ENCODE measurements around the gene IL1RAPL2. TPM values are rescaled to one million over a fixed set of nuclear protein-coding genes. Genes with fewer than 3 reads are reported as not detected.

The IL1RAPL2 gene
- total and polyA plus RNA-seq, 7 donors = not detected

GRCh38 chrX:104795804-104796203 is 229.8 kb downstream of the IL1RAPL2 start:
- Histone ChIP-seq H3K4me3 (no peak overlapping the region), H3K27ac (no peak overlapping the region), H3K36me3 (ENCODE audit: insufficient read depth in 1 of 2, low read depth in 1 of 2) (no peaks in the 10 kb centered on the region), H3K4me1 (no peaks in the 10 kb centered on the region), H3K27me3 (ENCODE audit: insufficient read depth in 3 of 3, low read length in 2 of 3) (peaks cover 0 to 17% (median 0%) of the 10 kb centered on the region in 3 donors), H3K9me3 (no peaks in the 10 kb centered on the region)
- intact Hi-C loops (cut with DNase I) = no loop called here
- 15 to 20% (median 17%) methylated on average over 1 of the region's 1 CpG for WGBS, 3 donors
- TF ChIP-seq CTCF (IDR thresholded peaks at IDR 0.05) = no peak
- no peak for DNase-seq
- ATAC-seq = no peak

DNA sequence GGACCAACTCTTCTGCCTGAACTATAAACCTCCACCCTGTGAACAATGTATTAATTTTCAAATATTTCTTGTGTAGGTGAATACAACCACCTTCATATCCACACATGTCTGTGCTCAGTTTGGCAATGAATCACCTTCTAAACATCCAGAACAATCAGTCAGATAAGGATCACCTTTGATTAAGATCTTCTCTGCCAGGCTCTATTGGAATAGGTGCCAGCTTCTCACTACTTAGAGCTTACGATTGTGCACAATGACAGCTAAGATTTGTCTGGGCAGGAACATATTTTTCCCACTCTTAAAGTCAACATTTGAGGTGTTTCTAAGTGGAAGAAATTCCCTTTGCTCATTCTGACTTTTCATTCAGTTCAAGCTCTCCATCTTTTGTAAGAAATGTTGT is 237.2 kb downstream of the IL1RAPL2 start:
- TF ChIP-seq CTCF (IDR thresholded peaks at IDR 0.05) = no peak
- Histone ChIP-seq H3K27ac (no peak overlapping the region), H3K27me3 (ENCODE audit: insufficient read depth in 3 of 3, low read length in 2 of 3) (peaks cover 0 to 13% (median 0%) of the 10 kb centered on the region in 3 donors), H3K36me3 (ENCODE audit: insufficient read depth in 1 of 2, low read depth in 1 of 2) (no peaks in the 10 kb centered on the region), H3K4me1 (no peaks in the 10 kb centered on the region), H3K9me3 (no peaks in the 10 kb centered on the region), H3K4me3 (no peak overlapping the region)
- DNase-seq (no peak), ATAC-seq (no peak)
- 69 to 82% (median 69%) methylated on average over 1 of the region's 1 CpG for WGBS, 3 donors
- intact Hi-C loops (cut with DNase I) = no loop called here

GRCh38 chrX:104806346-104806745 is 240.3 kb downstream of the IL1RAPL2 start:
- DNase-seq = no peak
- no peak for TF ChIP-seq CTCF (IDR thresholded peaks at IDR 0.05)
- Histone ChIP-seq H3K27ac (no peak overlapping the region), H3K27me3 (ENCODE audit: insufficient read depth in 3 of 3, low read length in 2 of 3) (peaks cover 0 to 8% (median 0%) of the 10 kb centered on the region in 3 donors), H3K4me1 (no peaks in the 10 kb centered on the region), H3K4me3 (no peak overlapping the region), H3K9me3 (no peaks in the 10 kb centered on the region), H3K36me3 (ENCODE audit: insufficient read depth in 1 of 2, low read depth in 1 of 2) (no peaks in the 10 kb centered on the region)
- intact Hi-C loops (cut with DNase I) = no loop called here
- no peak for ATAC-seq
- WGBS, 3 donors = 34 to 47% (median 42%) methylated on average over 2 of the region's 2 CpGs

- DNase-seq (no peak), ATAC-seq (no peak)
- Histone ChIP-seq H3K4me3 (no peak overlapping the region), H3K36me3 (ENCODE audit: insufficient read depth in 1 of 2, low read depth in 1 of 2) (no peaks in the 10 kb centered on the region), H3K4me1 (no peaks in the 10 kb centered on the region), H3K9me3 (peaks cover 4% of the 10 kb centered on the region), H3K27me3 (ENCODE audit: insufficient read depth in 3 of 3, low read length in 2 of 3) (peaks cover 0 to 21% (median 0%) of the 10 kb centered on the region in 3 donors), H3K27ac (no peak overlapping the region)
- TF ChIP-seq CTCF (IDR thresholded peaks at IDR 0.05) = no peak
- intact Hi-C loops (cut with DNase I) = no loop called here
- 44 to 56% (median 45%) methylated on average over 2 of the region's 2 CpGs for WGBS, 3 donors
Measured at GRCh38 chrX:104833401-104833800, 267.4 kb downstream of the IL1RAPL2 start.

DNA sequence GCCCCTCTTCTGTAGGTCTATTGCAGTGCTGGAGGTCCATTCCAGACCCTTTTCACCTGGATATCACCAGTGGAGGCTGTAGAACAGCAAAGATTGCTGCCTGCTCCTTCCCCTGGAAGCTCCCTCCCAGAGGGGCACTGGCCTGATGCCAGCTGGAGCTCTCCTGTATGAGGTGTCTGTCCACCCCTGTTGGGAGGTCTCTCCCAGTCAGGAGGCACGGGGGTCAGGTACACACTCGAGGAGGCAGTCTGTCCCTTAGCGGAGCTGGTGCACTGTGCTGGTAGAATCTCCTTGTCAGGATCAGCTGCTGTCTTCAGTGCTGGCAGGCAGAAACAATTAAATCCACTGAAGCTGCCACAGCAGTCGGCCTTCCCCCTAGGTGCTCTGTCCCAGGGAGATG is 276.6 kb downstream of the IL1RAPL2 start:
- no peak for TF ChIP-seq CTCF (IDR thresholded peaks at IDR 0.05)
- Histone ChIP-seq H3K4me3 (no peak overlapping the region), H3K27me3 (ENCODE audit: insufficient read depth in 3 of 3, low read length in 2 of 3) (peaks cover 0 to 12% (median 0%) of the 10 kb centered on the region in 3 donors), H3K4me1 (no peaks in the 10 kb centered on the region), H3K9me3 (no peaks in the 10 kb centered on the region), H3K36me3 (ENCODE audit: insufficient read depth in 1 of 2, low read depth in 1 of 2) (no peaks in the 10 kb centered on the region), H3K27ac (no peak overlapping the region)
- no peak for ATAC-seq
- 65 to 78% (median 72%) methylated on average over 4 of the region's 4 CpGs for WGBS, 3 donors
- no peak for DNase-seq
- intact Hi-C loops (cut with DNase I) = no loop called here

All from psoas muscle (tissue), 8 donors.